ENCODE data around the gene THRSP. TPM values are rescaled to one million over a fixed set of nuclear protein-coding genes. Genes with fewer than 3 reads are reported as not detected.

The THRSP gene
- total and polyA plus RNA-seq, 2 of the 8 experiments (the other 6 are each of a cell fraction or from before 2014, with no cell fraction given) = 0.11 TPM; not detected in 1

DNA sequence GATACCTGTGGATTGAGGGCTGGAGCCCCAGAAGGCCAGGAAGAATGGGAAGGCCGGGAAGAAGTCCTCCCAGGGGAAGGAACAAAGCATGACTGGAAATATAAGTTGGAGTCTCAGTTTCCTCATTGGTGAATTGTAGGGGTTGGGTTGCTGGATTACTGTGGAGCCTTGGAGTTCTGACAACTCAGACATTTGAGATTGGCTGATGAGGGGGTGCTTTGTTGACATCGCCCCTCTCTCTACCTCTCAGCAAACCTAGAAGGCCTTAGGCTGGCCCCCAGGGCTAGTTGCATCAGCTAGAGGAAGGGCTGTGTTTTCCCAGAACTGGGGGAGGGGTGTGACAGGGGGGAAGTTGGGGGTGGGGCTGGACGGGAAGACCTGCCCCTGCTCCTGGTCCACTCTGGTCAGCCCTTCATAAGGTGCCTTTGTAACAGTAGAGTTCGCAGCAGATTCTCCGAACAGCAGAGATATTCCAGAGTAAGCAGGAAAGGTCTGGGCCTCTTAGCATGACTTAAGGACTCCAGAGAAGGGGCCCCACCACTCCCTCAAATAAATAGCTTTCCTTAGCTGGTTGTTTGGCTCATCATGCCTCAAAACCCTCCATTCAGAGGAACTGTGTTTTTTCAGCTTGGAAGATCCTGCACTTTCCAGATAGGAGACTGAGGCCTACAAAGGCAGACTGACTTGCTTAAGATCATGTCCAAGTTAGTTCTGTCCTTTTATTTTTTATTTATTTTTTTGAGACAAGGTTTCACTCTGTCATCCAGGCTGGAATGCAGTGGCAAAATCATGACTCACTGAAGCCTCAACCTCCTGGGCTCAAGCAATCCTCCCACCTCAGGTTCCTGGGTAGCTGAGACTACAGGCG, 12.5 kb upstream of the THRSP start:
- no peak overlapping the region for H4K8ac ChIP-seq (ENCODE audit: extremely low read depth, insufficient read depth, low read length)
- DNase-seq (ENCODE audit: low read depth in 1 of 2, low spot score in 2 of 2) = no peak
- no peak overlapping the region for H4K91ac ChIP-seq (replicated peaks; ENCODE audit: insufficient read length, low read length)
- H3K27ac ChIP-seq (ENCODE audit: low read depth, low read length) = peak overlapping the region; percentile 17; the same call in 1 of the 2 replicates
- H2AFZ ChIP-seq (ENCODE audit: low read length) = peak overlapping the region; percentile 14; the same call in 1 of the 2 replicates
- H2BK15ac ChIP-seq (ENCODE audit: low read length) = no peak overlapping the region
- H3K9ac ChIP-seq (replicated peaks in 1 of 4; ENCODE audit: extremely low read depth in 1 of 4, low read depth in 3 of 4, low read length in 3 of 4) = no peak overlapping the region; a peak in 1 of 7 replicates
- CTCF ChIA-PET (ENCODE audit: partially characterized antibody) = interaction anchor here (0.6 to 1.2 kb wide), 2 partner anchors 25 to 359 kb away, joined by 3 read pairs; no protein-coding TSS in a partner anchor
- no peaks in the 10 kb centered on the region for H3K36me3 ChIP-seq (ENCODE audit: control insufficient read depth in 2 of 4, insufficient read depth in 4 of 4, low read length in 3 of 4)
- peaks cover 0 to 6% (median under 1%) of the 10 kb centered on the region in 4 experiments; a peak in 4 of 7 replicates for H3K4me1 ChIP-seq (replicated peaks in 1 of 4; ENCODE audit: control insufficient read depth in 3 of 4, insufficient read depth in 4 of 4, low read length in 3 of 4)
- H4K5ac ChIP-seq (ENCODE audit: insufficient read length, low read depth, low read length) = peak overlapping the region; percentile 2
- peak overlapping the region; percentile 82 for H2BK20ac ChIP-seq (ENCODE audit: low read length)
- WGBS, 2 experiments (ENCODE audit: extremely low coverage in 1 of 2, insufficient coverage in 1 of 2, insufficient read length in 1 of 2, insufficient replicate concordance in 2 of 2, low coverage in 1 of 2, low lambda C conversion rate in 2 of 2, missing lambda C conversion rate in 1 of 2) = 86% methylated on average over 5 of the region's 6 CpGs; no CpG with 5 or more reads in 1 of the 2 experiments
- H3K79me2 ChIP-seq (ENCODE audit: control insufficient read depth in 1 of 2, insufficient read depth in 2 of 2, low read length in 2 of 2) = no peaks in the 10 kb centered on the region
- H3K4ac ChIP-seq (replicated peaks; ENCODE audit: insufficient read length, low read depth, low read length) = no peak overlapping the region
- no peak overlapping the region; the same call in 1 of the 2 replicates for H3K18ac ChIP-seq (ENCODE audit: extremely low read depth, low read length)
- H3K23ac ChIP-seq (ENCODE audit: insufficient read length) = no peak overlapping the region
- no peaks in the 10 kb centered on the region for H4K20me1 ChIP-seq (replicated peaks in 1 of 2; ENCODE audit: control insufficient read depth in 1 of 2, insufficient read depth in 2 of 2, low read length in 2 of 2)
- H2AK5ac ChIP-seq (ENCODE audit: low read depth, low read length) = 0 out of 2 replicates have a peak overlapping the region, but pooled peaks have one; percentile 53
- H2BK5ac ChIP-seq (ENCODE audit: low read depth, low read length) = peak overlapping the region; percentile 55
- peak overlapping the region in 1 of 2 experiments; percentile 38; a peak in 1 of 4 replicates for H3K4me2 ChIP-seq (ENCODE audit: insufficient read depth in 1 of 2, low read depth in 2 of 2, low read length in 2 of 2)
- no peak overlapping the region for H3K56ac ChIP-seq (replicated peaks; ENCODE audit: insufficient read length, low read depth, low read length)
- POLR2A ChIA-PET (ENCODE audit: partially characterized antibody) = interaction anchor here (0.7 to 1.6 kb wide), 3 partner anchors 11 to 56 kb away, joined by 3 to 5 read pairs (median 4); partner anchors contain the start of gene INTS4
- H3K14ac ChIP-seq (ENCODE audit: insufficient read length) = no peak overlapping the region
- no peaks in the 10 kb centered on the region for H3K27me3 ChIP-seq (replicated peaks in 1 of 4; ENCODE audit: control insufficient read depth in 3 of 4, extremely low read depth in 1 of 4, insufficient read depth in 3 of 4, low read length in 3 of 4)
- peak overlapping the region in 1 of 4 experiments; percentile 13; a peak in 1 of 8 replicates for H3K4me3 ChIP-seq (ENCODE audit: extremely low read depth in 1 of 4, insufficient read depth in 2 of 4, low read depth in 3 of 4, low read length in 4 of 4)
- H3K79me1 ChIP-seq (ENCODE audit: low read depth, low read length) = no peaks in the 10 kb centered on the region
- H3K9me3 ChIP-seq (ENCODE audit: insufficient read depth in 2 of 2, low read depth in 1 of 2, low read length in 1 of 2) = no peaks in the 10 kb centered on the region
- H2BK120ac ChIP-seq (replicated peaks; ENCODE audit: low read depth, low read length) = no peak overlapping the region
- H2BK12ac ChIP-seq (ENCODE audit: low read depth, low read length) = peak overlapping the region; percentile 6; the same call in 1 of the 2 replicates
- H3K23me2 ChIP-seq (ENCODE audit: low read depth, low read length) = no peaks in the 10 kb centered on the region
- FAIRE-seq = no peak
- TF ChIP-seq SP2 (IDR thresholded peaks at IDR 0.05; ENCODE audit: low read length) (no peak), FOSL1 (IDR thresholded peaks at IDR 0.05; ENCODE audit: insufficient read depth, low read depth, low read length) (no peak), TAF1 (IDR thresholded peaks at IDR 0.05; ENCODE audit: low read depth, low read length) (peak; percentile 23; the same call in 1 of the 2 replicates), TAF7 (optimal IDR thresholded peaks at IDR 0.05; ENCODE audit: borderline replicate concordance, low read depth, low read length) (no peak), KDM1A (IDR thresholded peaks at IDR 0.05; ENCODE audit: borderline replicate concordance, low read length) (no peak), NRF1 (IDR thresholded peaks at IDR 0.05; ENCODE audit: low read depth, low read length) (no peak), RNF2 (IDR thresholded peaks at IDR 0.05; ENCODE audit: borderline replicate concordance, low read depth, low read length, missing control alignments, poor library complexity, severe bottlenecking) (no peak), PHF8 (conservative IDR thresholded peaks at IDR 0.05; ENCODE audit: low read depth, low read length) (no peak), RFX5 (IDR thresholded peaks at IDR 0.05; ENCODE audit: borderline replicate concordance, low read depth, low read length) (no peak)
- TF ChIP-seq, protein P1, sequence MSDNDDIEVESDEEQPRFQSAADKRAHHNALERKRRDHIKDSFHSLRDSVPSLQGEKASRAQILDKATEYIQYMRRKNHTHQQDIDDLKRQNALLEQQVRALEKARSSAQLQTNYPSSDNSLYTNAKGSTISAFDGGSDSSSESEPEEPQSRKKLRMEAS (IDR thresholded peaks at IDR 0.05) = no peak
